Liver (tissue), 3 donors: ENCODE data around the gene SMIM36.

Source experiments
- ATF3 ChIP-seq: IDR thresholded peaks from 2 replicates; pipeline ENCODE4 v1.6.1; 2016; ENCODE audit warnings: antibody characterized with exemption
- MAX ChIP-seq: IDR thresholded peaks from 2 replicates; pipeline ENCODE4 v1.6.1; 2016; ENCODE audit warnings: antibody characterized with exemption
- REST ChIP-seq: IDR thresholded peaks from 2 replicates; pipeline ENCODE4 v1.6.1; 2016; ENCODE audit warnings: antibody characterized with exemption, mild to moderate bottlenecking
- SP1 ChIP-seq: IDR thresholded peaks from 2 replicates; pipeline ENCODE4 v1.6.1; 2018; ENCODE audit warnings: antibody characterized with exemption, mild to moderate bottlenecking
- YY1 ChIP-seq: IDR thresholded peaks from 2 replicates; pipeline ENCODE4 v1.6.1; 2016; ENCODE audit warnings: antibody characterized with exemption, mild to moderate bottlenecking
- TF ChIP-seq, protein P1 (sequence below): fragments of 150-350 bp; IDR thresholded peaks from 2 replicates; pipeline ENCODE4 v1.5.1; 2017; ENCODE audit warnings: improper control_type of control experiment, low read depth, low read length; ENCODE audit not compliant: missing input control
- donor health status: healthy.
- donor health status: healthy.

GRCh38 chr17:55510986-55511721, at the start of gene SMIM36:
- TF ChIP-seq REST, result no peak
- TF ChIP-seq, protein P1, sequence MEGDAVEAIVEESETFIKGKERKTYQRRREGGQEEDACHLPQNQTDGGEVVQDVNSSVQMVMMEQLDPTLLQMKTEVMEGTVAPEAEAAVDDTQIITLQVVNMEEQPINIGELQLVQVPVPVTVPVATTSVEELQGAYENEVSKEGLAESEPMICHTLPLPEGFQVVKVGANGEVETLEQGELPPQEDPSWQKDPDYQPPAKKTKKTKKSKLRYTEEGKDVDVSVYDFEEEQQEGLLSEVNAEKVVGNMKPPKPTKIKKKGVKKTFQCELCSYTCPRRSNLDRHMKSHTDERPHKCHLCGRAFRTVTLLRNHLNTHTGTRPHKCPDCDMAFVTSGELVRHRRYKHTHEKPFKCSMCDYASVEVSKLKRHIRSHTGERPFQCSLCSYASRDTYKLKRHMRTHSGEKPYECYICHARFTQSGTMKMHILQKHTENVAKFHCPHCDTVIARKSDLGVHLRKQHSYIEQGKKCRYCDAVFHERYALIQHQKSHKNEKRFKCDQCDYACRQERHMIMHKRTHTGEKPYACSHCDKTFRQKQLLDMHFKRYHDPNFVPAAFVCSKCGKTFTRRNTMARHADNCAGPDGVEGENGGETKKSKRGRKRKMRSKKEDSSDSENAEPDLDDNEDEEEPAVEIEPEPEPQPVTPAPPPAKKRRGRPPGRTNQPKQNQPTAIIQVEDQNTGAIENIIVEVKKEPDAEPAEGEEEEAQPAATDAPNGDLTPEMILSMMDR, result no peak
- no peak for TF ChIP-seq SP1
- TF ChIP-seq YY1, result no peak
- no peak for TF ChIP-seq MAX
- TF ChIP-seq ATF3, result no peak
